NCI-H748 (cell line): ENCODE measurements around the gene CACNA2D3.

Experiments used
- DNase-seq: peaks from one replicate; lab custom pipeline; 2025; ENCODE audit not compliant: unreplicated experiment; lab: John Stamatoyannopoulos, UW

Gene CACNA2D3

GRCh38 chr3:54653456-54654195 is 531.3 kb downstream of the CACNA2D3 start:
- DNase-seq, result no peak

DNA sequence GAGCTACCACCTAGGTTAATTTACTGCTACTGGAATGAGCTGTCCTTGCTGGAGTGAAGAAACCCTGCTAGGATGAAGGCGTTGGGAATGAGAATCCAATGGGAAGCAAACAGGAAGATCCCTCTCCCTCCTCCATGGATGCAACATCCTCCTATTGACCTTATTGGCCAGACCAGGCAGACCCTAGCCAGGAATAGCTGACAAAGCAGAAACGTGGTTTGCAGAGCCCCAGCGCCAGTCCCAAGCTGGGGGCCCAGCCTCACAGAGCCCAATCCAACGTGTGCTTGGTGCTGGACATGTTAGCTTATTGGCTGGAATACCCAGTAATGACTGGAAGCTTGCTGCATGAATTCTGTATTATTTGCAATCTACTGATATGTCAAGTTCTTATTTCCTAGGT is 532.4 kb downstream of the CACNA2D3 start:
- no peak for DNase-seq

DNA sequence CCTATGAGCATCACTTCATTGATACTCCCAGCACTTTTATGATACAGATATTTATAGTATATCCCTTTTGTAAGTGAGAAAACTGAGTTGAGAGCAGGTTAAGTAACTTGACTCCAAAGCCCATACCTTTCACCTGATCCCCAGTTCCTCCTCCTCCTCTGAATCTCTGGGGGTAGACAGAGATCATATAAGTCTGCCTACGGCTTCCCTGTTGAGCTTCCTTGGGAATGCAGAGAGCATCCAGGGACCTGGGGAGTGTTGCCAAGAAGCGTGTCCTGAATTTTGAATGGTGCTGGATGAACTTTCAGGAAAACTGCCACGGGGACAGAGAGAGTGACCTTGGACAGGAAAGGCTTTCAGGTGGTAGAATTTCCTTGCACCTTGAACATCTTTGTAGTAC is 537.0 kb downstream of the CACNA2D3 start:
- DNase-seq, result no peak

DNA sequence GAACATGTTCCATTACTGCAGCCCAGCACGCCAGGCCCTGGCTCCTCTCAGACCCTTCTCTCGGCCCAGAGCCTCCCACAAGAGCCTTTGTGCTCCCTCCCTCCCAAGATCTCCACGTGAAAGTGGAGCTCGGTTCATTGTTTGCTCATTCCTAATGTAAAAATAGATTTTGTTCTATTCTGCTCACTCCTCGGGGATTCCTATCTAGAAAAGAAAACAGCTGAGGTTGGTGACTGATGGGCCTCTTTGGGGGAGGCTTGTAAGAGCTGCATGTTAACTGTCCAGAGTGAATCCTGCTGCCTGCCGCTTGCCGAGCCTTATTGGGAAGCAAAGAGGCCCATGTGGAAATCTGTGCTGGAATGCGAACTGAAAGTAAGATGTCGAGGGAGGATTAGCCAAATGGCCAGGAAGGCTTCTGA is 538.4 kb downstream of the CACNA2D3 start:
- no peak for DNase-seq

DNA sequence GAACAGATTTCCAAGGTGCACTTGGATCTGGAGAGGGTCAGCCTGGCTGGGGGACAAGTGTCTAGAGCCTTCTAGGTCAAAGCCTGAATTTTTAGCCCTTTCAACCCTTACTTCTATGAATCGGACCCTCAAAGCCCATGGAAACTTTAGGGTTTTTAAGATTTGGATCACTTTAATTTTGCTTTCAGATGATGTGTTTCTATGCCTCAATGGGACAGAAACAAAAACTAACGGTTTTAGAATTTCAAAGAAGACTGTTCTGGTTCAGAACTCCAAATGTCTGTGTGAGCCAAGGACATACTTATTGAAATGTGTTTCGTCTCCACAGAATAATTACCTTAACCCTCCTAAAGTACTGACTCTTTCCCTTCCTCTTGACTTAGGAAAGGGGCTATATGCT is 538.8 kb downstream of the CACNA2D3 start:
- no peak for DNase-seq

DNA sequence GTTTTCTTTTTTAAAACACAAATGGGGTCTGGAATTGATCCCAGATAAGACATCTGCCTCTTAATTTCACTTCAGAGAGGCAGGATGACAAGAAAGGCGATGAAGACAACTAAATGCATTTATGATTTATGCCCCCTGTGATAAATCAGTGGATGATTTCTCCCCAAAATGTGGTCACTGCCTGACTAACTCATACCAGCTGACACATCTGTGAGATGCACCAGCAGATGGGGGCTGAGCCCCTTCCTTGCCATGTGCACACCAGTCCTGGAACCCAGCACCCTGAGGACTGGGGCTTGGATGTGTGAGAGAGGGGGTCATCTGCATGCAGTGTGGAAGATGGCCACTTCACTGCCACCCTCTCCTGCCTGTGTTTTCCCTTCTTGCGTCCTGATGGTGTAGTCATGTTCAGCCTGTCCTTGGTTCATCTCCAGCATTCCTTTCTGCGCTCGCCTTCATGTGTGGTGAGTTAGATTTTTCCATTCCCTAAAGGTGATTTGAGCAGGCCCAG is 541.2 kb downstream of the CACNA2D3 start:
- no peak for DNase-seq

DNA sequence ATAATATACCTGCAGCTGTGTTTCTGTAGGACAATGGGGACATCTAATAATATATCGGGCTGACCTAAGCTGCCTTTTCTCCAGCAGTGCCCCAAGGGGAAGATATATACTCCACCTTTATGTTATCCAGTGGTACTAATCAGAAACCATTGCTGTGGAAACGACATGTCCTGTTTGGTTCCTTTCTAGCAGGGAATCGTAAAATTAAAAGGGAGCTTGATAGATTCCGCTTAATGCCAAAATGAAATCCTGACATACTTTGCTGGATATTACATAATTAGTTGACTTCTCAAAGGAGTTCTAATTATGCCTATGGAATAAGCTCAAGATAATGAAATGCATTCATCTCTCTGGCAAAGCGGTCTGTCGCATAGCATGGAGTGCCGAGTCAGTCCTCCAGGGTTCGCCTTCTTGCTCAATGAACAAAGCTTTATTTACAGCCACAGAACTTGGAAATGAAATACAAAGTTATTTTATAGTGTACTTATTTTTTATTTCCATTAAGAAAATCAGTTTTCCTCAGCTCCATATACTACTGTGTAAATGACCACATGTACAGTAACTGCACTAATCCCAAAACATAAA is 542.8 kb downstream of the CACNA2D3 start:
- DNase-seq, result no peak

DNA sequence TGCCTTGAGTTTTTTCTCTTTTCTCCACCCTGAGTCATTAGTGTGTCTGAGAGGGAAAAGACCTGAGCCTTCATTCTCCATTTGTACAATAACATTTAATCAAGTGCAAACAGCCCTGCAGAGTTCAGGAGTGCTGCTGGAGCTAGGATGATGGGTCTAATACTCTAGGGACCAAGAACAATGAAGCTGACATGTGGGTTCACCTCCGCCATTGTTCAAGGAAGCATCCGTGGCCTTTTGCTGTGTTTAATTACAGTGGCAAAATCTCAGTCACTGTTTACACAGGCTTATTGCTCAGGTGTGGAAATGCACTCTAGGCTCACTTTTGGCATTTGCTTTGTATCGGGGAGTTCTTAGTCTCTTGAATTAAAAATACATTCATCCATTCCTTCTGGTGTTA is 545.9 kb downstream of the CACNA2D3 start:
- DNase-seq, result peak; percentile 83

DNA sequence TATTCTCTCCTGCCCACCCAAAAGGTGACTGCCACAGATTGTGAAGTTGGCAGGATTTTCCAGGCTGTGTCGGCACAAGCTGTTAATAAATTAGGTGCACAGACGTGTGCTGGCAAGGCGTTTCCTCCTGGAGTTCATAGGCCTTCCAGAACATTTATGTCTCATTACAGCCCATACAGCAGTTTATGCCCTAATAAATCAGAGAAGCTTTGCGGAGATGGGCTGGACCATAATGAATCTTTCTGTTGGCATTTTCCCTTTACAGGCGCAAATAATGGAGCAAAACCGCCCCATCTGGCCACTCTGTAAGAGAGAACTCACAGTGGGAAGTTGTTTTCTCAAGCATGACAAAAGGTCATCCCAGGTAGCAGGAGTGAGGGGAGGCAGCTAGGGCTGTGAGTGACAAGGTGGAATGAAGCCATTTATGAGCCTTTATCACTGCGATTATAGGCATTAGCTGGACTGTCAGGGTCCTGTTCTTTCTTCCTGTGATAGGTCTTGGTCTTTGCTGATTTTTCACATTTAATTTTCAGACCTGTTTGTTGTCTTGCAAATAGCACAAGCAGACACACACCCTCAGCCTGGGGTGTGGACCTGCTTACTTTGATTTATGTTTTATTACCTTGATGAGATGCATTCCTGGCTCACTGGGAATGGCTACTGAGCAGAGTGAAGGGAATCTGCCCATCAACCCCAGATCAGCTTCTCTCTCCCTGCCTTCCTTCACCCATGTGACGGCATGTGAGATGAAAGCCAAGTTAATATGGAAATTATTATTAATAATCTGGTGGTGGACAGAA is 548.0 kb downstream of the CACNA2D3 start:
- peak; percentile 53 for DNase-seq

- no peak for DNase-seq
Measured at GRCh38 chr3:54671511-54671910, 549.2 kb downstream of the CACNA2D3 start.

GRCh38 chr3:54676087-54676486 is 553.7 kb downstream of the CACNA2D3 start:
- no peak for DNase-seq

DNA sequence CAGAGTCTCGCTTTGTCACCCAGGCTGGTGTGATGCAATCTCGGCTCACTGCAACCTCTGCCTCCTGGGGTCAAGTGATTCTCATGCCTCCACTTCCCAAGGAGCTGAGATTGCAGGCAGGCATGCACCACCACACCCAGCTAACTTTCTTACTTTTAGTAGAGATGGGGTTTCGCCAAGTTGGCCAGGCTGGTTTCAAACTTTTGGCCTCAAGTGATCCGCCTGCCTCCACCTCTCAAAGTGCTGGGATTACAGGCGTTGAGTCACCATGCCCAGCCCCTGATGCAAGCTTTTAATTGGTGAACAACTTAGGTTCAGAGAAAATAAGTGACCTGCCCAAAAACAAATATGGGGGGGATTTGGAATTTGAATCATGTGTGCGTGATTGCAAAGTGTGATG is 559.4 kb downstream of the CACNA2D3 start:
- DNase-seq, result no peak

GRCh38 chr3:54685213-54685612 is 562.9 kb downstream of the CACNA2D3 start:
- no peak for DNase-seq

DNA sequence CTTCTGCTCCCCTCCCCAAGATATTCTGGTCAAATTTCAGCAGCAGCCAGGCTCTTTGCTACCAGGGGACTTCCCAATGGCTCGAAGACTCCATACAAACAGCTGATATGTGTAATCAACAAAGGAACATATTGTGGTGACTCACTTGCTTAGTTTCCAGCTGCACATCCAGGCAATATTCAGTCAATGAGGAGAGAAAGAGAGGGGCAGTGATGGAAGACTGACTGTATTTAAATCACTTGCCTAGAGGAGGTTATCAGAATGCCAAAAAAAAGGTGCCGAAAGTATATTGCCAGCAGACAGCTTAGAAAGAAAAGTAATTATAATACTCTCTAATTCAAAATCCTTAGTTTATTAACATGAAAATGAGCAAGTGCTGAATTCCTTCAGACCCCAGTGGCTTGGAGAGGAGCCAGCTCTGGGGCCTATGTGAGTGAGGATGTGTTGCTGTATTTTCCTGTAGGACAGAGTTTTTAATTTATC is 569.0 kb downstream of the CACNA2D3 start:
- DNase-seq, result no peak

DNA sequence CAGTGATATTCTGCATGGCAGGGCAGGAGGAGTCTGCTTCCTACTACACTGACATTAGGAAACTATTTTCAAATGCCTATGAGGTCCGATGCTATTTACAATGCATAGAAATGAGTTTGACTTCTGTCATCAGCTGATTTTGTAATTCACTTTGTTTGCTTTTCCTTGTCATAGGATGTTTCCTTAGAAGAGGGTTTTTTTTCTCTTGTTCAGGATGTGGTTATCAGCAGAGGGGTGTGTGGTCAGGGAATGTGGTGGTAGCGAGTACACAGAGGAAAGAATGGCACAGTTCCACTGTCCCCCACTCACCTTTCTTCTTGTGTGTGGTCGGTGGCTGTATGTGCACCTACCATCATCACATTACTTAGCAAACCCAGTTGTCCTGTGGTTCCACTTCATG is 574.0 kb downstream of the CACNA2D3 start:
- DNase-seq, result no peak

DNA sequence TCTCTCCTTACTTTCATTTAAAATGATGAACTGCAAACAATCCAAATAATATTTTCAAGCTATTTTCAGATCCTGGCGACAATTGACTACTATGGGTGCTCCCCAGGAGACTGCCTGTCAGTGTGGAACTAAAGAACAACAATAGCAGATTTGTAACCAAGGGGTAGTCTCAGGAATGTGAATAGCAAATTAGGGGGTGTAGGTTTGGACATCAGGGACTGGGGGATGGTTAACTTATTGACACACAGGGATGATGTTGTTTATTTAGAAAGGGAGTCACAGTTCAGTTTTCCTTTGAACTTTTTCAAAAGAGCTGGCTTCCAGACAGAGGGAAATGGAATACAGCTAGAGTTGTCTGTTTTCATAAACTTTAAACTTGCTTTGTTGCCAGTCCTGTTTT is 575.7 kb downstream of the CACNA2D3 start:
- DNase-seq, result no peak

- DNase-seq, result no peak
Measured at GRCh38 chr3:54703923-54704322, 581.6 kb downstream of the CACNA2D3 start.

DNA sequence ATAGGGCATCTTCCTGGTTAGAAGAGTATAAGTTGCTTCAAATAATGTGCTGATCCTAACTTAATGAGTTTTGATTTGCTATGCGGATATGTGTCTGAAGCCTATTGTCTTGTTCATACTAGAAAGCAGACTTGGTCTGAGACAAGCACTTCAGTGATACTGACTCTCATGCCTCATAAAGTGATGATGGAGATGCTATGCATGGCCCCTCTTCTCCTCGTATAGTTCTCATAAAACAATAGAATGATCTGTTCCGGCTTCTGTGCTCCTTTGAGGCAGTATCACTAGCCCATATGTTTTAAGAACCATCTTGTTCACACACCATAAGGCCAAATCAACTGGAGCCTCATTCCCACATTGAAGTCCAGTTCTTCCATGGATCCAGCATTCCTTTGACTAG is 583.4 kb downstream of the CACNA2D3 start:
- DNase-seq, result no peak

- no peak for DNase-seq
Measured at GRCh38 chr3:54706738-54707137, 584.4 kb downstream of the CACNA2D3 start.

DNA sequence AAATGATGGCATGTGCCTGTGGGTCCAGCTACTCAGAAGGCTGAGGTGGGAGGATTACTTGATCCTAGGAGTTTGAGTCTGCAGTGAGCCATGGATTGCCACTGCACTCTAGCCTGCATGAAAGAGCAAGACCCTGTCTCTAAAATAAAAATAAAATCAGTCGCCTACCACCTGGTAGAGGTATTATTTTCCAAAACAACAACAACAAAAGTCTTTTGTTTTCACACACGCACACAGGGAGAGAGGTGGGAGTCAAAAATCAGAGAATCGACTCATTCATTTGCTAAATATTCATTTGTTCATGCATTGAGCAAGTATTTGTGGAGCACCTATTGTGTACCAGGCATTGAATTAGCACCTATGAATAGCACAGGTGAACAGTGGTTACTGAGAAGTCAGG is 587.4 kb downstream of the CACNA2D3 start:
- no peak for DNase-seq

- no peak for DNase-seq
Measured at GRCh38 chr3:54710954-54711353, 588.6 kb downstream of the CACNA2D3 start.

DNA sequence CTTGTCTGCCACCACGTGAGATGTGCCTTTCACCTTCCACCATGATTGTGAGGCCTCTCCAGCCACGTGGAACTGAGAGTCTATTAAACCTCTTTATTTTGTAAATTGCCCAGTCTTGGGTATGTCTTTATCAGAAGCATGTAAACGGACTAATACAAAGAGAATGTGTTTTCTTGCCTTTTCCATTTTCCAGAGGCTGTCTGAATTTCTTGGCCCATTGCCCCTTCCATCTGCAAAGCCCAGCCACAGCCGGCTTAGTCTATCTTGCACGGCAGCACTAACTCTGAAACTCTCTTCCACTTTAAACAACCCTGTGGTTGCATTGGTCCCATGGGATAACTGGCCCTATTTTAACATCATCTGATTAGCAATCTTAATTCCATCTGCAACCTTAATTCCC is 590.2 kb downstream of the CACNA2D3 start:
- DNase-seq, result no peak
